Ishikawa (cell line): ENCODE results near the gene POLR1H.

Experiments
- CEBPB ChIP-seq: IDR thresholded peaks from 2 replicates; pipeline ENCODE4 v1.6.1; 2012
- CREB1 ChIP-seq: IDR thresholded peaks from 2 replicates; pipeline ENCODE4 v1.6.1; 2012; ENCODE audit warnings: low read depth
- EGR1 ChIP-seq: IDR thresholded peaks from 2 replicates; pipeline ENCODE4 v1.6.1; 2012
- EP300 ChIP-seq: IDR thresholded peaks from 2 replicates; pipeline ENCODE4 v1.6.1; 2012; ENCODE audit warnings: borderline replicate concordance
- FOXM1 ChIP-seq: IDR thresholded peaks from 2 replicates; pipeline ENCODE4 v1.6.1; 2012; ENCODE audit warnings: low read depth, borderline replicate concordance
- MAX ChIP-seq: IDR thresholded peaks from 2 replicates; pipeline ENCODE4 v1.6.1; 2012
- NFIC ChIP-seq: IDR thresholded peaks from 2 replicates; pipeline ENCODE4 v1.6.1; 2012
- RAD21 ChIP-seq: IDR thresholded peaks from 2 replicates; pipeline ENCODE4 v1.6.1; 2012; ENCODE audit warnings: low read depth
- REST ChIP-seq: IDR thresholded peaks from 2 replicates; pipeline ENCODE4 v1.6.1; 2012; ENCODE audit warnings: low read depth, mild to moderate bottlenecking
- TAF1 ChIP-seq: IDR thresholded peaks from 2 replicates; pipeline ENCODE4 v1.6.1; 2012; ENCODE audit warnings: low read depth, mild to moderate bottlenecking
- TCF12 ChIP-seq: IDR thresholded peaks from 2 replicates; pipeline ENCODE4 v1.6.1; 2012; ENCODE audit warnings: low read depth
- TEAD4 ChIP-seq: IDR thresholded peaks from 2 replicates; pipeline ENCODE4 v1.6.1; 2012
- USF1 ChIP-seq: IDR thresholded peaks from 2 replicates; pipeline ENCODE4 v1.6.1; 2012
- YY1 ChIP-seq: IDR thresholded peaks from 2 replicates; pipeline ENCODE4 v1.6.1; 2012; ENCODE audit warnings: low read depth
- ZBTB7A ChIP-seq: IDR thresholded peaks from 2 replicates; pipeline ENCODE4 v1.6.1; 2012; ENCODE audit warnings: low read depth

Gene POLR1H

GRCh38 chr6:30022189-30022588 is 38.9 kb upstream of the POLR1H start:
- TF ChIP-seq CEBPB (no peak), TEAD4 (no peak), TCF12 (no peak), USF1 (no peak)

GRCh38 chr6:30025186-30025585 is 35.9 kb upstream of the POLR1H start:
- no peak for TF ChIP-seq CREB1
- no peak for TF ChIP-seq REST
- TF ChIP-seq YY1: no peak
- TF ChIP-seq MAX: no peak
- no peak for TF ChIP-seq TAF1
- TF ChIP-seq TCF12: no peak

GRCh38 chr6:30029588-30029987 is 31.5 kb upstream of the POLR1H start:
- TF ChIP-seq ZBTB7A (no peak), MAX (no peak), USF1 (no peak), TEAD4 (no peak), TCF12 (no peak), YY1 (no peak), REST (no peak), NFIC (no peak), RAD21 (no peak), CREB1 (no peak), EGR1 (no peak), FOXM1 (no peak), TAF1 (no peak), EP300 (no peak), CEBPB (no peak)

GRCh38 chr6:30031381-30031780 is 29.7 kb upstream of the POLR1H start:
- TF ChIP-seq EGR1 (no peak), NFIC (no peak), YY1 (no peak), ZBTB7A (no peak), TAF1 (no peak), USF1 (no peak), REST (no peak), FOXM1 (no peak), EP300 (no peak), CEBPB (no peak), CREB1 (no peak), TEAD4 (no peak), TCF12 (no peak), MAX (no peak), RAD21 (no peak)

- TF ChIP-seq MAX (no peak), EGR1 (no peak), CREB1 (no peak), REST (no peak), CEBPB (no peak), YY1 (no peak), NFIC (no peak), TCF12 (no peak), TEAD4 (no peak), TAF1 (no peak)
These were observed 25.3 kb upstream of the POLR1H start for GRCh38 chr6:30035784-30036183.
